WTC11 (cell line): ENCODE measurements around the gene KRTAP10-6.

Experiments used
- ESRRA ChIP-seq: sonication (generic); formaldehyde crosslinking; IDR thresholded peaks from 2 replicates; pipeline ENCODE4 v1.8.1; 2022; ENCODE audit warnings: mild to moderate bottlenecking, missing genetic modification reagents, borderline replicate concordance
- IRF2 ChIP-seq: sonication (generic); formaldehyde crosslinking; IDR thresholded peaks from 2 replicates; pipeline ENCODE4 v1.8.0; 2022; ENCODE audit warnings: low read depth, missing genetic modification reagents, borderline replicate concordance
- NR2C2 ChIP-seq: sonication (generic); formaldehyde crosslinking; IDR thresholded peaks from 2 replicates; pipeline ENCODE4 v1.8.0; 2022; ENCODE audit warnings: mild to moderate bottlenecking, missing genetic modification reagents
- NR3C1 ChIP-seq: sonication (generic); formaldehyde crosslinking; conservative IDR thresholded peaks from 2 replicates; pipeline ENCODE4 v1.8.1; 2023; ENCODE audit warnings: low read depth, mild to moderate bottlenecking, missing genetic modification reagents
- ZNF423 ChIP-seq: fragments of 250-450 bp; sonication (Bioruptor Pico); IDR thresholded peaks from 2 replicates; pipeline ENCODE4 v2.1.2; 2022; ENCODE audit warnings: mild to moderate bottlenecking, moderate library complexity
- TF ChIP-seq, protein P1 (sequence below): fragments of 200-600 bp; IDR thresholded peaks from 2 replicates; pipeline ENCODE4 v1.8.0; 2022; ENCODE audit warnings: antibody characterized with exemption
- TF ChIP-seq, protein P2 (sequence below): sonication (generic); formaldehyde crosslinking; IDR thresholded peaks from 2 replicates; pipeline ENCODE4 v1.8.0; 2022; ENCODE audit warnings: mild to moderate bottlenecking, missing genetic modification reagents
- TF ChIP-seq, protein P3 (sequence below): sonication (generic); formaldehyde crosslinking; IDR thresholded peaks from 2 replicates; pipeline ENCODE4 v1.8.1; 2023; ENCODE audit warnings: mild to moderate bottlenecking, missing genetic modification reagents, moderate library complexity
- TF ChIP-seq, protein P4 (sequence below): sonication (generic); formaldehyde crosslinking; IDR thresholded peaks from 2 replicates; pipeline ENCODE4 v1.8.0; 2022; ENCODE audit warnings: mild to moderate bottlenecking, missing genetic modification reagents
- TF ChIP-seq, protein P5 (sequence below): fragments of 250-450 bp; sonication (Bioruptor Pico); IDR thresholded peaks from 2 replicates; pipeline ENCODE4 v1.9.0; 2021; ENCODE audit warnings: mild to moderate bottlenecking
- TF ChIP-seq, protein P6 (sequence below): sonication (generic); formaldehyde crosslinking; IDR thresholded peaks from 2 replicates; pipeline ENCODE4 v1.8.1; 2023; ENCODE audit warnings: mild to moderate bottlenecking, missing genetic modification reagents
- TF ChIP-seq, protein P7 (sequence below): sonication (generic); formaldehyde crosslinking; IDR thresholded peaks from 2 replicates; pipeline ENCODE4 v1.8.0; 2022; ENCODE audit warnings: missing genetic modification reagents
- TF ChIP-seq, protein P8 (sequence below): sonication (generic); formaldehyde crosslinking; IDR thresholded peaks from 2 replicates; pipeline ENCODE4 v1.8.0; 2023; ENCODE audit warnings: missing genetic modification reagents

DNA sequence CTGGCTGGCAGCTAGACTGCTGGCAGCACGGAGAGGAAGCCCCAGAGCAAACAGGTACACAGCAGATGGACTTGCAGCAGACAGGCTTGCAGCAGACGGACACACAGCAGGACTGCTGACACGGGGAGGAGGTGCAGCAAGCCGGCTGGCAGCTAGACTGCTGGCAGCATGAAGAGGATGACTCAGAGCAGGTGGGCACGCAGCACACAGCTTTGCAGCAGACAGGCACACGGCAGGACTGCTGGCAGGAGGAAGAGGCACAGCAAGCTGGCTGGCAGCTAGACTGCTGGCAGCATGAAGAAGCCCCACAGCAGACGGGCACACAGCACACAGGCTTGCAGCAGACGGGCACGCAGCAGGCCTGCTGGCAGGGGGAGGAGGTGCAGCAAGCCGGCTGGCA is 41.5 kb downstream of the KRTAP10-6 start:
- TF ChIP-seq, protein P1, sequence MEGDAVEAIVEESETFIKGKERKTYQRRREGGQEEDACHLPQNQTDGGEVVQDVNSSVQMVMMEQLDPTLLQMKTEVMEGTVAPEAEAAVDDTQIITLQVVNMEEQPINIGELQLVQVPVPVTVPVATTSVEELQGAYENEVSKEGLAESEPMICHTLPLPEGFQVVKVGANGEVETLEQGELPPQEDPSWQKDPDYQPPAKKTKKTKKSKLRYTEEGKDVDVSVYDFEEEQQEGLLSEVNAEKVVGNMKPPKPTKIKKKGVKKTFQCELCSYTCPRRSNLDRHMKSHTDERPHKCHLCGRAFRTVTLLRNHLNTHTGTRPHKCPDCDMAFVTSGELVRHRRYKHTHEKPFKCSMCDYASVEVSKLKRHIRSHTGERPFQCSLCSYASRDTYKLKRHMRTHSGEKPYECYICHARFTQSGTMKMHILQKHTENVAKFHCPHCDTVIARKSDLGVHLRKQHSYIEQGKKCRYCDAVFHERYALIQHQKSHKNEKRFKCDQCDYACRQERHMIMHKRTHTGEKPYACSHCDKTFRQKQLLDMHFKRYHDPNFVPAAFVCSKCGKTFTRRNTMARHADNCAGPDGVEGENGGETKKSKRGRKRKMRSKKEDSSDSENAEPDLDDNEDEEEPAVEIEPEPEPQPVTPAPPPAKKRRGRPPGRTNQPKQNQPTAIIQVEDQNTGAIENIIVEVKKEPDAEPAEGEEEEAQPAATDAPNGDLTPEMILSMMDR = no peak
- TF ChIP-seq NR2C2 (CRISPR knock-in tag) (no peak), ZNF423 (CRISPR knock-in tag) (no peak), IRF2 (CRISPR knock-in tag) (no peak), ESRRA (CRISPR knock-in tag) (no peak), NR3C1 (CRISPR knock-in tag) (no peak)
- TF ChIP-seq, protein P2, sequence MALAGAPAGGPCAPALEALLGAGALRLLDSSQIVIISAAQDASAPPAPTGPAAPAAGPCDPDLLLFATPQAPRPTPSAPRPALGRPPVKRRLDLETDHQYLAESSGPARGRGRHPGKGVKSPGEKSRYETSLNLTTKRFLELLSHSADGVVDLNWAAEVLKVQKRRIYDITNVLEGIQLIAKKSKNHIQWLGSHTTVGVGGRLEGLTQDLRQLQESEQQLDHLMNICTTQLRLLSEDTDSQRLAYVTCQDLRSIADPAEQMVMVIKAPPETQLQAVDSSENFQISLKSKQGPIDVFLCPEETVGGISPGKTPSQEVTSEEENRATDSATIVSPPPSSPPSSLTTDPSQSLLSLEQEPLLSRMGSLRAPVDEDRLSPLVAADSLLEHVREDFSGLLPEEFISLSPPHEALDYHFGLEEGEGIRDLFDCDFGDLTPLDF (CRISPR knock-in tag) = no peak
- TF ChIP-seq, protein P3, sequence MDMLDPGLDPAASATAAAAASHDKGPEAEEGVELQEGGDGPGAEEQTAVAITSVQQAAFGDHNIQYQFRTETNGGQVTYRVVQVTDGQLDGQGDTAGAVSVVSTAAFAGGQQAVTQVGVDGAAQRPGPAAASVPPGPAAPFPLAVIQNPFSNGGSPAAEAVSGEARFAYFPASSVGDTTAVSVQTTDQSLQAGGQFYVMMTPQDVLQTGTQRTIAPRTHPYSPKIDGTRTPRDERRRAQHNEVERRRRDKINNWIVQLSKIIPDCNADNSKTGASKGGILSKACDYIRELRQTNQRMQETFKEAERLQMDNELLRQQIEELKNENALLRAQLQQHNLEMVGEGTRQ (CRISPR knock-in tag) = no peak
- TF ChIP-seq, protein P4, sequence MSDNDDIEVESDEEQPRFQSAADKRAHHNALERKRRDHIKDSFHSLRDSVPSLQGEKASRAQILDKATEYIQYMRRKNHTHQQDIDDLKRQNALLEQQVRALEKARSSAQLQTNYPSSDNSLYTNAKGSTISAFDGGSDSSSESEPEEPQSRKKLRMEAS (CRISPR knock-in tag) = no peak
- TF ChIP-seq, protein P5, sequence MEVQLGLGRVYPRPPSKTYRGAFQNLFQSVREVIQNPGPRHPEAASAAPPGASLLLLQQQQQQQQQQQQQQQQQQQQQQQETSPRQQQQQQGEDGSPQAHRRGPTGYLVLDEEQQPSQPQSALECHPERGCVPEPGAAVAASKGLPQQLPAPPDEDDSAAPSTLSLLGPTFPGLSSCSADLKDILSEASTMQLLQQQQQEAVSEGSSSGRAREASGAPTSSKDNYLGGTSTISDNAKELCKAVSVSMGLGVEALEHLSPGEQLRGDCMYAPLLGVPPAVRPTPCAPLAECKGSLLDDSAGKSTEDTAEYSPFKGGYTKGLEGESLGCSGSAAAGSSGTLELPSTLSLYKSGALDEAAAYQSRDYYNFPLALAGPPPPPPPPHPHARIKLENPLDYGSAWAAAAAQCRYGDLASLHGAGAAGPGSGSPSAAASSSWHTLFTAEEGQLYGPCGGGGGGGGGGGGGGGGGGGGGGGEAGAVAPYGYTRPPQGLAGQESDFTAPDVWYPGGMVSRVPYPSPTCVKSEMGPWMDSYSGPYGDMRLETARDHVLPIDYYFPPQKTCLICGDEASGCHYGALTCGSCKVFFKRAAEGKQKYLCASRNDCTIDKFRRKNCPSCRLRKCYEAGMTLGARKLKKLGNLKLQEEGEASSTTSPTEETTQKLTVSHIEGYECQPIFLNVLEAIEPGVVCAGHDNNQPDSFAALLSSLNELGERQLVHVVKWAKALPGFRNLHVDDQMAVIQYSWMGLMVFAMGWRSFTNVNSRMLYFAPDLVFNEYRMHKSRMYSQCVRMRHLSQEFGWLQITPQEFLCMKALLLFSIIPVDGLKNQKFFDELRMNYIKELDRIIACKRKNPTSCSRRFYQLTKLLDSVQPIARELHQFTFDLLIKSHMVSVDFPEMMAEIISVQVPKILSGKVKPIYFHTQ (CRISPR knock-in tag) = no peak
- TF ChIP-seq, protein P6, sequence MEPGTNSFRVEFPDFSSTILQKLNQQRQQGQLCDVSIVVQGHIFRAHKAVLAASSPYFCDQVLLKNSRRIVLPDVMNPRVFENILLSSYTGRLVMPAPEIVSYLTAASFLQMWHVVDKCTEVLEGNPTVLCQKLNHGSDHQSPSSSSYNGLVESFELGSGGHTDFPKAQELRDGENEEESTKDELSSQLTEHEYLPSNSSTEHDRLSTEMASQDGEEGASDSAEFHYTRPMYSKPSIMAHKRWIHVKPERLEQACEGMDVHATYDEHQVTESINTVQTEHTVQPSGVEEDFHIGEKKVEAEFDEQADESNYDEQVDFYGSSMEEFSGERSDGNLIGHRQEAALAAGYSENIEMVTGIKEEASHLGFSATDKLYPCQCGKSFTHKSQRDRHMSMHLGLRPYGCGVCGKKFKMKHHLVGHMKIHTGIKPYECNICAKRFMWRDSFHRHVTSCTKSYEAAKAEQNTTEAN = no peak
- TF ChIP-seq, protein P7, sequence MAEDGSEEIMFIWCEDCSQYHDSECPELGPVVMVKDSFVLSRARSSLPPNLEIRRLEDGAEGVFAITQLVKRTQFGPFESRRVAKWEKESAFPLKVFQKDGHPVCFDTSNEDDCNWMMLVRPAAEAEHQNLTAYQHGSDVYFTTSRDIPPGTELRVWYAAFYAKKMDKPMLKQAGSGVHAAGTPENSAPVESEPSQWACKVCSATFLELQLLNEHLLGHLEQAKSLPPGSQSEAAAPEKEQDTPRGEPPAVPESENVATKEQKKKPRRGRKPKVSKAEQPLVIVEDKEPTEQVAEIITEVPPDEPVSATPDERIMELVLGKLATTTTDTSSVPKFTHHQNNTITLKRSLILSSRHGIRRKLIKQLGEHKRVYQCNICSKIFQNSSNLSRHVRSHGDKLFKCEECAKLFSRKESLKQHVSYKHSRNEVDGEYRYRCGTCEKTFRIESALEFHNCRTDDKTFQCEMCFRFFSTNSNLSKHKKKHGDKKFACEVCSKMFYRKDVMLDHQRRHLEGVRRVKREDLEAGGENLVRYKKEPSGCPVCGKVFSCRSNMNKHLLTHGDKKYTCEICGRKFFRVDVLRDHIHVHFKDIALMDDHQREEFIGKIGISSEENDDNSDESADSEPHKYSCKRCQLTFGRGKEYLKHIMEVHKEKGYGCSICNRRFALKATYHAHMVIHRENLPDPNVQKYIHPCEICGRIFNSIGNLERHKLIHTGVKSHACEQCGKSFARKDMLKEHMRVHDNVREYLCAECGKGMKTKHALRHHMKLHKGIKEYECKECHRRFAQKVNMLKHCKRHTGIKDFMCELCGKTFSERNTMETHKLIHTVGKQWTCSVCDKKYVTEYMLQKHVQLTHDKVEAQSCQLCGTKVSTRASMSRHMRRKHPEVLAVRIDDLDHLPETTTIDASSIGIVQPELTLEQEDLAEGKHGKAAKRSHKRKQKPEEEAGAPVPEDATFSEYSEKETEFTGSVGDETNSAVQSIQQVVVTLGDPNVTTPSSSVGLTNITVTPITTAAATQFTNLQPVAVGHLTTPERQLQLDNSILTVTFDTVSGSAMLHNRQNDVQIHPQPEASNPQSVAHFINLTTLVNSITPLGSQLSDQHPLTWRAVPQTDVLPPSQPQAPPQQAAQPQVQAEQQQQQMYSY (CRISPR knock-in tag) = no peak
- TF ChIP-seq, protein P8, sequence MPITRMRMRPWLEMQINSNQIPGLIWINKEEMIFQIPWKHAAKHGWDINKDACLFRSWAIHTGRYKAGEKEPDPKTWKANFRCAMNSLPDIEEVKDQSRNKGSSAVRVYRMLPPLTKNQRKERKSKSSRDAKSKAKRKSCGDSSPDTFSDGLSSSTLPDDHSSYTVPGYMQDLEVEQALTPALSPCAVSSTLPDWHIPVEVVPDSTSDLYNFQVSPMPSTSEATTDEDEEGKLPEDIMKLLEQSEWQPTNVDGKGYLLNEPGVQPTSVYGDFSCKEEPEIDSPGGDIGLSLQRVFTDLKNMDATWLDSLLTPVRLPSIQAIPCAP (CRISPR knock-in tag) = no peak
